ENCODE data around the gene DCLRE1A.

Gene DCLRE1A

GRCh38 chr10:113854013-113854760, at the start of gene DCLRE1A, which contains the start of gene NHLRC2:
Gene DCLRE1A, minus strand, starts transcription at chr10:113854082. Its CDS starts 900 bp downstream, at chr10:113853182.
Gene NHLRC2, plus strand, starts transcription at chr10:113854661. Its CDS starts 212 bp downstream, at chr10:113854873.
- peak; percentile 64 for DNase-seq

GRCh38 chr10:113899952-113900598, 46.2 kb upstream of the DCLRE1A start:
- no peak for DNase-seq

- no peak for DNase-seq
Observed at GRCh38 chr10:113897693-113898618, 44.1 kb upstream of the DCLRE1A start.

GRCh38 chr10:113895018-113895417, 41.1 kb upstream of the DCLRE1A start:
- no peak for DNase-seq

GRCh38 chr10:113894581-113894980, 40.7 kb upstream of the DCLRE1A start:
- DNase-seq: no peak

- DNase-seq: no peak
Observed at GRCh38 chr10:113893570-113893969, 39.7 kb upstream of the DCLRE1A start.

- no peak for DNase-seq
Observed at GRCh38 chr10:113891476-113891875, 37.6 kb upstream of the DCLRE1A start.

- no peak for DNase-seq
Observed at GRCh38 chr10:113890769-113891168, 36.9 kb upstream of the DCLRE1A start.

- no peak for DNase-seq
Observed at GRCh38 chr10:113889911-113890310, 36.0 kb upstream of the DCLRE1A start.

GRCh38 chr10:113882240-113882639, 28.4 kb upstream of the DCLRE1A start:
- DNase-seq: no peak

- no peak for DNase-seq
Observed at GRCh38 chr10:113880236-113880635, 26.4 kb upstream of the DCLRE1A start.

GRCh38 chr10:113879691-113880090, 25.8 kb upstream of the DCLRE1A start:
- DNase-seq: no peak

GRCh38 chr10:113876461-113876860, 22.6 kb upstream of the DCLRE1A start:
- no peak for DNase-seq

GRCh38 chr10:113875212-113875611, 21.3 kb upstream of the DCLRE1A start:
- DNase-seq: no peak

- no peak for DNase-seq
Observed at GRCh38 chr10:113872139-113873030, 18.5 kb upstream of the DCLRE1A start.

- DNase-seq: no peak
Observed at GRCh38 chr10:113869789-113870188, 15.9 kb upstream of the DCLRE1A start.

- DNase-seq: no peak
Observed at GRCh38 chr10:113867904-113868303, 14.0 kb upstream of the DCLRE1A start.

GRCh38 chr10:113866551-113867394, 12.9 kb upstream of the DCLRE1A start:
- DNase-seq: no peak

- DNase-seq: no peak
Observed at GRCh38 chr10:113865901-113866300, 12.0 kb upstream of the DCLRE1A start.

- no peak for DNase-seq
Observed at GRCh38 chr10:113859261-113859660, 5.4 kb upstream of the DCLRE1A start.

- DNase-seq: no peak
Observed at GRCh38 chr10:113858541-113858940, 4.7 kb upstream of the DCLRE1A start.

Measured in NCI-H774 (cell line).